Stimulated activated CD8-positive, alpha-beta memory T cell treated with anti-CD3 and anti-CD28 coated beads, Interleukin-15, amount 100 ng/mL, for 24 hours (primary cell): ENCODE measurements around the gene ELAVL1.

ENCODE experiments used
- DNase-seq: peaks from one replicate; pipeline ENCODE4 v3.0.0-alpha.2; 2020; ENCODE audit warnings: low read depth

The ELAVL1 gene

DNA sequence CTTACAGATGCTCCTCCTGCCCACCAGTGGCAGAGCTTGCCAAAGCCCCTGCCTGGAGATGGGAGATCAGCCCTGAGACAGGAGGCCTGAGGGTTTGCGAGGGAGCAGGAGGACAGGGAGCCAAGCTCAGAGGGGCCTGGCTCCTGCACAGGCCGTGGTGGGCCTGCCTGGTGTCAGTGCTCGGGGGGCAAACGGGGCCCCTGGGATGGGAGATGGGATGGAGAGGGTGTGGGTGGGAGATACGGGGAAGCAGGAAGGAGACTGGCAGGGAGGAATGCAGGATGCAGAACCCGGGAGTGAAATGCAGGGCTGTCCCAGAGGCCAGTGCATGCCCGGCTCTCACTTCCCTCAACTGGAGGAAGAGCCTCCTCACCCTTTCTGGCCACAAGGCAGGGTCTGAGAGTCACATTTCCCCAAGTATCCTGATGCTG lies 19.9 kb downstream of the ELAVL1 start:
- DNase-seq = no peak

DNA sequence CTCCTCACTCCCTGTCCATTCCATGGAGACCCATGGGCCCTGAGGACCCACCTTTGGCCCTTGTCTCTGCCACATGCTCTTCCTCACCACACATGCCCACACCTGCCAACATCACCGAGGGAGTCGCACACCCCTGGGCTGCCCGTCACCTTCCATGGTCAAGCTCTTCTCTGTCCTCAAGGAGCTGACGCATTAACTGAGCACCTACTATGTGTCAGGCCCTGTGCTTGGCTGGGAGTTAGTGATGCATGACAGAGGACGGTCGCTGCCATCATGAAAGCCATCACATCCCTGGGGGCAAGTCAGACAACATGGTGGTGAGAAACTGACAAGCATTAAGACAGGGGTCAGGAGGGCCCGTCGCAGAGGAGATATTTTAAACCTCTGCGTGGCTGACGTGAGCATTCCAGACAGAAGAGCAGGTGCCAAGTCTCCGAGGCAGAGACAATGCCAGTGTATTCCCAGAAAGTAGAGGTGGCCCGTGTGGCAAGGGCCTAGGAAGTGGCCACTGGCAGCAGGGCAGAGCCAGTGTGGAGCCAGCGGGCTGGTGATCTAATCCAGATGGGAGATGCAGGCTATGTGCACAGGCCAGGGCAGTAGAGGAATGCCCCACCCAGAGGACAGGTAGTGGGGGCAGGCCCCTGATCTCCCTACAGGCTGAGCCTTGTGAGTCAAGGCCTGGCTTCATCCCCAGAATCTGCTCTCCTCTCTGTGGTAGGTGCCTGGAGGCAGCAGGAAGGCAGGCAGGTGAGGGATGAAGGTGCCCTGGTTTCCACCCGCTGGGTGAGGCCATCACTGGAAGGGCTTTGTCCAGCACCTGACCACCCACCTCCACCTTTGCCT lies 21.2 kb downstream of the ELAVL1 start:
- no peak for DNase-seq

DNA sequence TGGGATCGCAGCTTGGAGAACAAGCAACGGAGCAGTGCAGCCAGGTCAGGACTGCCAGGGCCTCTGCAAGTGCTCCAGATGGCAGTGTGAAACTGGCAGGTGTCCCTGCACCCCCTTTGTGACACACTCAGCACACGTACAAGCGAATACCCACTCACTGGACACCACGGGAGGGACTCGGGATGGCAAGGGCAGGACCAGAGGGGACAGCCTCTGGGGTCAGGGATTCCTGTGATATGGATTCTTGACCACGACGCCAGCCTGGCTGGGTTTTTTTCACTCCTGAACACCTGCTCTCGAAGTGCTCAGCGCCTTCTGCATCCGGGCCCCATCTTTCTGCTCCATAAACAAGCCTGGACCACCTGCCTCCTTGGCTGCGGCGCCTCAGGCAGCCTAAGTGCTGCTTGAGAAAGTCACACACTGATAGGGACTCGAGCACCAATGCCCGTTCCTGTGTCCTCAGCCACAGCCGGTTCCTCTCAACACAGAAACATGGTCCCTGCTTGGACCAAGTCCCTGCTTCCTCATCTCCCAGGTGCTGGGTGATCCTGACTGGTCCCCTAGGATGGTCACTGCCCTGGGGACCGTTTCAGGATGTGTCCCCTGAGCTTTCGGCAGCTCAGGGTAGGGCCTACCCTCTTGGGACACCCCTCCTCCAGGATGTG lies 22.0 kb downstream of the ELAVL1 start:
- no peak for DNase-seq

DNA sequence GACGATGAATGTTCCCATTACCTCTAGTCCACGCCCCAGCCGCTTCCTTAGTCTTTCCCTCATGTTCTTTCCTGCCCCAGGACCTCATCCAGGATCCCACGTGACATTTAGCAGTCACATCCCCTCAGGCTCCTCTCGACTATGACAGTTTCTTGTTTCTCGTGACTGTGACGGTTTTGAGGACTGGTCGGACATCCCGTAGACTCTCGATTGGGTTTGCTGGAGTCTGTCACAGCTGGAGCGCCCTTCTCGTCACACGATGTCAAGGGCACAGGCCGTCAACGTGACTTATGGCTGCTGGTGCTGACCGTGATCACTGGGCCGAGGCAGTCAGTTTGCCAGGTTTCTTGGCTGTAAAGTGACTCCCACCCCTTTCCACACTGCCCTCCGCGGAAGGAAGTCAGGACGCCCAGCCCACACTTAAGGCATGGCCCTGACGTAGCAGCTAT lies 22.8 kb downstream of the ELAVL1 start:
- no peak for DNase-seq

DNA sequence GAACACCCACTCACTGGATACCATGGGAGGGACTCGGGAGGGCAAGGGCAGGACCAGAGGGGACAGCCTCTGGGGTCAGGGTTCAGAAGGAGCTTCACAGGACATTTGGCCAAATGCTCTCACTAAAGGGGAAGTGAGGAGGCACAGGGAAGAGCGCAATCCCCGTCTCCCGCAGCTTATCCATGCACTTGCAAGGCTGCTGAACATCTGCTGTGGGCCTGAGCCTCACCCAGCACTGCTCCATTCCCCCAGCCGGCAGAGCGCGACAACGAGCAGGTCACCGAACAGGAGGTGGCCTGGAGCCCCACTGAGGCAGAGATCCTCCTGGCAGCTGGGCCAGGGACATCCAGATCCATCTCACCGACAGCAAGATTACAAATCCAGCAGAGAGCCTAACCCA lies 23.3 kb downstream of the ELAVL1 start:
- no peak for DNase-seq

DNA sequence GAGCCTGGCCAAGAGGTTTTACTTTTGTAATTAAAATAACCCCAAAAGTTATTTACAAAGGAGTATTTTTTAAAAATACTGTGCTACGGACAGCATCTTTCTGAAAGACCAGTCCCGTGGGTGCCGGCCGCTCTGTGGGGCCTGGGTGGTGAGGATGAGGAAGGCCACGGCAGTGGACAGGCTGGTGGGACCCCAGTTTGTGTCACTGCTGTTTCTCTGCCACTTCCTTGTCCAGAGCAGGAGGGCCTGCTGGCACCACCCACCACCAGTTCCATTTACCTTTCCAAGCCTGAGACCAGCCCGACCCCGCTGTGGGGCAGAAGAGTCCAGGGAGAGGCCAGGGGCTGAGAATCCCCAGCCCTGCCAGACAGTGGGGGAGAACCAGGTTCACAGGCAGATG lies 23.8 kb downstream of the ELAVL1 start:
- no peak for DNase-seq

- DNase-seq = no peak
Observed at GRCh38 chr19:7981199-7981598, 24.2 kb downstream of the ELAVL1 start.

DNA sequence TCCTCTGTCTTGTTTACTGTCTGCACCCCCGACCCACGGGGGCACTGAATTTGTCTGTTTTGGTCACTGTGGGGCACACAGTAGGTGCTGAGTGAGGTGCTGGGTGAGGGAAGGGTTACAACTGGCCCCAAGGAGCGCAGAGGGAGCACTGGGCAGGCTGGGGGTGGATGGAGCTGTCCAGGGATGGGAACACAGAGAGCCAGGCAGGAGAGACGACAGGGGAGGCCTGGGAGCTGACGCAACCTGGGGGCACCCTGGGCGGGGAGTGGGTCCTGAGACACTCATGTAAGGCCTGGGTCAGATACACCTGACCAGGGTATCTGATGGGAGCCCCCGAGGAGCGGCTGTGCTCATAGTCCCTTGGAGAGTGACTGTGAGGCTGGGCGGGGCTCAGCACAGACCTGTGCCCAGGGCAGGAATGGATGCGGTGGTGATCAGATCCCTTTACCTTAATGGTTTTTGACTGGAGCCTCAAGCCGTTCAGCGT lies 24.8 kb downstream of the ELAVL1 start:
- DNase-seq = no peak

DNA sequence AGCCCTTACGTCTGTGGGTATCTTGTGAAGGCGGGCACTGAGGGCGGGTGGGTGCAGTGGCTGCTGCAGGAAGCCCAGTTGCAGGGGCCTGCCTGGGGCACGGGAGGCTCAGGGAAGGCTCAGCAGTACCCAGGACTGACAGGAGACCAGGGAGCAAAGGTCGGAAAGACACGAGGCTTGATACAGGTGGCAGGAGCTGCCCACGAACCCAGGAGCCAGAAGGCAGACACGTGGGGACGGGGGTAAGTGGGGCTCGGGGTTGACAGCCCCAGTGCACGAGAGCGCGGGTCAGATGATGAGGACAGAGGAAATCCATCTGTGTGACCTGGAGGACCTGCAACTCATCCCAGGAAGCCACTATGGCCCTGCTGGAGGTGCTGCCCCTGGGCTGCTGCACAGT lies 25.3 kb downstream of the ELAVL1 start:
- no peak for DNase-seq

- no peak for DNase-seq
Observed at GRCh38 chr19:7979559-7979958, 25.9 kb downstream of the ELAVL1 start.

DNA sequence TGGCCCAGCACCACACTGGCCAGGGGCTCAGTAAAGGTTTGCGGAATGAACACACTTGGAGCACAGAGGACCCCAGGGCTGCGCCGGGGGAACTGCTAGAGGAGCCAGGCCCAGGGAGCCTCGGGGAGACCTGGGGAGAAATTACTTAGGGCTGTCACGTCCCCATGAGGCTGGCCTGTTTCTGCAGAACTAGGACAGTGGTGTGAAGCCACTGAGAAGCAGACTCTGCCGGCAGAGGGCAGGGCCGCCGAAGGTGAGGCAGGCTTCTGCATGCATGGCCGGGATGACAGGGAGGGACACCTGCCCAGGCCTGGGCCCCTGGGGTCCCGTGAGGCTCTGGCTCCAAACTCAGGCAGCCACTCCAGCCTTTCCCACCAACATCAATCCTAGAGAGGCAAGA lies 26.4 kb downstream of the ELAVL1 start:
- DNase-seq = no peak

GRCh38 chr19:7978179-7978825 lies 27.1 kb downstream of the ELAVL1 start:
- no peak for DNase-seq

GRCh38 chr19:7977723-7978040 lies 27.8 kb downstream of the ELAVL1 start:
- DNase-seq = no peak

DNA sequence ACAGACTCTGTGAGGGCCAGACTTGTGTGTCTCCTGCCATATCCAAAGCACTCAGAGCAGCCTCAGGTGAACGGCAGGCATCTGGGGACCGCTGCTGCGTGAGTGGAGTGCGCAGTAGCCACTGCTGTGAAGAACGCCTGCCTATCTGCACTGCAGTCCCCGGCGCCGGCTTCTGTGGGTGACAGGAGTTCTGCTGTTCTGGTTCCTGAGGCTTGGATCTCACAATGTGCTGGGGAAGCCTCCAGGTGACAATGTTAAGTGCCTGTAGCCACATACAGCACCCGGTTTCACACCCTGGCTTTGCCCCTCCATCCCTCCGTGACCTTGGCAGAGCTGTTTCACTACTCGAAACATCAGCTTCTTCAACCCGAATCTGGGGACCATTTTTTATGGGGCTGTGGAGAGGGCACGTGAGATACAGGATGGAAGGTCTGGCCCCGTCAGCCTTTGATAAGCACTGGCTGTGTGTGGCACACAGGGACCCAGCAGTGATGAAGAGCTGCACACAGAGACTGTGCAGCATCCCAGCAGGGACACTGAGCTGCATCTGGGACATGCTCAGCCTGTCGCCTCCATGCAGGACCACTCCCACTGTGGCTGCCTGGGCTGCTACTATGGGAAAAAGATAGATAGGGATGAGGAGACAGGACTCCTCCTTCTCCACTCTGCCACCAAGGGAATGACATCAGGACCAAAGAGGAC lies 28.3 kb downstream of the ELAVL1 start:
- no peak for DNase-seq

DNA sequence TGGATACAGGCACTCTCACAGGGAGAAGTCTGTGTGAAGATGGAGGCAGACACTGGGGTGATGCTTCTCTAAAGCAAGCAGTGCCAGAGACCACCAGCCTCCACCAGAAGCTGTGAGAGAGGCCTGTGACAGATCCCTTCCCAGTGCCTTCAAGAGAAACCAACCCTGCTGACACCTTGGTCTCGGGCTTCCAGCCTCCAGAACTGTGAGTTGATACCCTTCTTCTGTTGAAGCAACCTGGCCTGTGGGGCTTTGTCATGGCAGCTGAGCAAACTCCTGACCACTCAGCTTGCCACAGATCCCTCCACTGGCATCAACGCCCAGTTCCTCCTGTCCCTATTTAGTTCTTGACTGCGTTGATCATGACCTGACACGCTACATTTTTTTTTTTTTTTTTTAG lies 29.0 kb downstream of the ELAVL1 start:
- no peak for DNase-seq

- DNase-seq = no peak
Observed at GRCh38 chr19:7975037-7975436, 30.4 kb downstream of the ELAVL1 start.

- no peak for DNase-seq
Observed at GRCh38 chr19:7973883-7974282, 31.6 kb downstream of the ELAVL1 start.

- no peak for DNase-seq
Observed at GRCh38 chr19:7971553-7972520, 33.6 kb downstream of the ELAVL1 start.

DNA sequence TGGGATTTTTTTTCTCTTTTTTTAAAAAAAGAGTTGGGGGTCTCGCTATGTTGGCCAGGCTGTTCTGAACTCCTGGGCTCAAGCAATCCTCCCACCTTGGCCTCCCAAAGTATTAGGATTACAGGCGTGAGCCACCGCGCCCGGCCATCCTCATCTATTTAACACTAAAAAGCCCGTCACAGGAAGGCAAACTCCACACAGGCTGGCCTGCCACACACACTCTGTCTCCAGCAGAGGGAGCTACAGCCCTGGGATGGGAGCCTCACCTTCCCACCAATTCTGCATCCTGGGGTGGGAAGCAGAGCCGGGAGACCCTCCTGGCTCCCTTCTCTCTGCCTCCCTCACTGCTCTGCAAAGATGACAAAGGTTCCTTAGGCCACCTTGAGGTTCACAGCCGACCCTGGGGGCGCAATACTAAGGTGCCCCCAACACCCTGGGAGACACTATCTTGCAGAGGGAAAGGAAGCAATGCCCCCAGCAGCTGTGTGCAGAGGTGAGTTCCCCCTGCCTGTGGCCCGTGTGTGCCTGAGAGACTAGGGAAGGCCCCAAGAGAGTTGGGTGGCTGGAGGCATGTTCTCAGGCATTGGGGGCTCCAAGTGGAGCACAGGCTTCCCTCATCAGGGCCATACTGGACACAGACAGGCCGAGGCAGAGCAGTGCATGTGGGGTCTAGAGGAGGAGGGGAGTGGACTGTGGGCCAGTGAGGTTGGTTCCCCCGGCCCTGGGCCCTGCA lies 34.6 kb downstream of the ELAVL1 start:
- DNase-seq = no peak

GRCh38 chr19:7969555-7969939 lies 35.9 kb downstream of the ELAVL1 start:
- DNase-seq = no peak
